ENCODE results near the gene SMTNL1. TPM values are rescaled to one million over a fixed set of nuclear protein-coding genes. Genes with fewer than 3 reads are reported as not detected.

The SMTNL1 gene
- total RNA-seq, 4 donors from 2014 or later = not detected

DNA sequence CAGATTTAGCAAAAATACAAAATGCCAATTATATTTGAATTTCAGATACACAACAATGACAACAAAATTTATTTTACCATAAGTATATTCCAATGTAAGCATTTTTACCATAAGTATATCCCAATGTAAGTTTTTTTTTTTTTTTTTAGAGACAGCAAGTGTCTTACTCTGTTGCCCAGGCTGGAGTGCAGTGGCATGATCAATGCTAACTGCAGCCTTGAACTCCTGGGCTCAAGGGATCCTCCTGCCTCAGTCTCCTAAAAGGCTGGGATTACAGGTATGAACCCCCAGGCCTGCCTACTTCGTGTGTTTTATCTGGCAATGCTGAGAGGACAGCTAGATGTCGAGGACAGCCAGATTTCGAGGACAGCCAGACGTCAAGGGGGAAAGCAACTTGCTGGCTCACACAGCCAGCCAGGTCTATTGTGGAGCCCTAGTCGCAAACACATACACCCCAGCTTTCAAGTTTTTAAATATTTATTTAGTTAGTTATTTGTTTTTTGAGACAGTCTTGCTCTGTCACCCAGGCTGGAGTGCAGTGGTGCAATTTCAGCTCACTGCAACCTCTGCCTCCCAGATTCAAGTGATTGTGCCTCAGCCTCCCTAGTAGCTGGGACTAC is 59.0 kb downstream of the SMTNL1 start:
- no peak overlapping the region for H3K4me3 ChIP-seq (ENCODE audit: low read depth, poor library complexity, severe bottlenecking)
- 82 to 84% methylated on average over 5 of the region's 5 CpGs for WGBS, 2 donors
- intact Hi-C loops (cut with DNase I; ENCODE audit: low total_unique reads) = no loop called here
- TF ChIP-seq, protein P1, sequence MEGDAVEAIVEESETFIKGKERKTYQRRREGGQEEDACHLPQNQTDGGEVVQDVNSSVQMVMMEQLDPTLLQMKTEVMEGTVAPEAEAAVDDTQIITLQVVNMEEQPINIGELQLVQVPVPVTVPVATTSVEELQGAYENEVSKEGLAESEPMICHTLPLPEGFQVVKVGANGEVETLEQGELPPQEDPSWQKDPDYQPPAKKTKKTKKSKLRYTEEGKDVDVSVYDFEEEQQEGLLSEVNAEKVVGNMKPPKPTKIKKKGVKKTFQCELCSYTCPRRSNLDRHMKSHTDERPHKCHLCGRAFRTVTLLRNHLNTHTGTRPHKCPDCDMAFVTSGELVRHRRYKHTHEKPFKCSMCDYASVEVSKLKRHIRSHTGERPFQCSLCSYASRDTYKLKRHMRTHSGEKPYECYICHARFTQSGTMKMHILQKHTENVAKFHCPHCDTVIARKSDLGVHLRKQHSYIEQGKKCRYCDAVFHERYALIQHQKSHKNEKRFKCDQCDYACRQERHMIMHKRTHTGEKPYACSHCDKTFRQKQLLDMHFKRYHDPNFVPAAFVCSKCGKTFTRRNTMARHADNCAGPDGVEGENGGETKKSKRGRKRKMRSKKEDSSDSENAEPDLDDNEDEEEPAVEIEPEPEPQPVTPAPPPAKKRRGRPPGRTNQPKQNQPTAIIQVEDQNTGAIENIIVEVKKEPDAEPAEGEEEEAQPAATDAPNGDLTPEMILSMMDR (IDR thresholded peaks at IDR 0.05) = no peak
- TF ChIP-seq POLR2A (IDR thresholded peaks at IDR 0.05) = no peak
- no peak for DNase-seq (ENCODE audit: low spot score in 2 of 2)

DNA sequence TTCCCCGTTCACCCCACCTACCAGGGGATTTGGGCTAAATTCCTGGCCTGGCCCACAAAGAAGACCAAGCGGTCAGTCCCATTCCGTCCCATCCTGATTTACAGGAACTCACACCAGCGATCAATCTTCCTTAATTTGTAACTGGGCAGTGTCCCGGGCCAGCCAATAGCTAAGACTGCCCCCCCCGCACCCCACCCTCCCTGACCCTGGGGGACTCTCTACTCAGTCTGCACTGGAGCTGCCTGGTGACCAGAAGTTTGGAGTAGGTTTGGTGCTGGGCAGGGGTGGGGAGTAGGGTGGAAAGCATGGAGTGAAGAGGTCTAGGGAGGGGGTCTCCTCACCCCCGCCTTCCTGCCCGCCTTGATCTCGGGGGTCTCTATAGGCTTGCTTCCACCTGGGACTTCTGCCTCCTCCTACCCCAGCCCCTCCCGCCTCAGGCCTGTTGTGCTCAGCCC is 60.1 kb downstream of the SMTNL1 start, which contains the start of gene SERPING1:
TSS of gene SERPING1 (plus strand) at position 225 of the 455 bp plus-strand sequence. CDS start 586 bp downstream, outside the sequence.
- TF ChIP-seq, protein P1 (IDR thresholded peaks at IDR 0.05) = no peak
- TF ChIP-seq POLR2A (IDR thresholded peaks at IDR 0.05) = no peak
- 18 to 20% methylated on average over 10 of the region's 10 CpGs for WGBS, 2 donors
- DNase-seq (ENCODE audit: low spot score in 2 of 2) = peak; percentile 74 to 94
- intact Hi-C loops (cut with DNase I; ENCODE audit: low total_unique reads) = no loop called here
- H3K4me3 ChIP-seq (ENCODE audit: low read depth, poor library complexity, severe bottlenecking) = peak within 1 kb of the TSS; percentile 30

DNA sequence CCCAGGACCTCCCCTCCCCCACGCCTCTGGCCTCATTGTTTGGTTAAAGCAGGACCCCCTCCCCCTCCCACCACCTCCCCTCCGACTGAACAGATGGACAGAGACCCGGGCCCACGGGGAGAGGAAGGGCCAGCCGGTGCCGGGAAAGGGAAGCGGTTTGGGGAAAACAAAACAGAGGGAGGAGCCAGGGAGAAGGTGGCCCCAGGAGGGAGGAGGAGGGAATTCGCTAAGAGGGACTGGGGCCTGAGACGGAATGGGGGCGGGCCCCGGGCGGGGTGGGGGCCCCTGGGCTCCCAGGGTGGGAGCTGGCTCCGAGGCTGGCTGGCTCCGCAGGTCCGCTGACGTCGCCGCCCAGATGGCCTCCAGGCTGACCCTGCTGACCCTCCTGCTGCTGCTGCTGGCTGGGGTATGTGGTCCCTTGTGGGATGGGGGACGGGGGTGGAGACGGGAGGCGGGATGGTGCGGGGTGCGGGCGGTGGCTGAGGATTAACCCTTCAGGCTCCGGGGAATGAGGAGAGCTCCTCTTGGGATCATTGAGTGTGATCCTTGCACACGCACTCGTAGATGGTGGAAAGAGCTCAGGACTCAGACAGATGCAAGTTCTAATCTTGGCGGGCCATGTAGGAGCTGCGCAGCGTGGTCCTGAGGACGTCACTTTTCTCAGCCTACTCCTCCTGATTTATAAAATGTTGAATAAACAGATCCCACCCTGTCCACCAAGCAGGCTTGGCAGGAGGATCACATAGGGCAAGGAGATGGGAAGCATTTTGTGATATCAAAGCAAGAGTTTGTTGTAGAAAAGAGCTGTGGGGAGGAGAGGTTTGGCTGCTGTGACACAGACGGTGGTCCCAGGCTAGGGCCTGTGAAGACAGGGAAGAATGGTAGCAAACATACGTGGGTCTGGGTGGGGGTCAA is 60.8 kb downstream of the SMTNL1 start:
- 3% methylated on average over 28 to 33 of the region's 33 CpGs for WGBS, 2 donors
- TF ChIP-seq, protein P1 (IDR thresholded peaks at IDR 0.05) = no peak
- TF ChIP-seq POLR2A (IDR thresholded peaks at IDR 0.05) = no peak
- peak; percentile 73 to 95 for DNase-seq (ENCODE audit: low spot score in 2 of 2)
- intact Hi-C loops (cut with DNase I; ENCODE audit: low total_unique reads) = no loop called here
- H3K4me3 ChIP-seq (ENCODE audit: low read depth, poor library complexity, severe bottlenecking) = peak overlapping the region; percentile 30

DNA sequence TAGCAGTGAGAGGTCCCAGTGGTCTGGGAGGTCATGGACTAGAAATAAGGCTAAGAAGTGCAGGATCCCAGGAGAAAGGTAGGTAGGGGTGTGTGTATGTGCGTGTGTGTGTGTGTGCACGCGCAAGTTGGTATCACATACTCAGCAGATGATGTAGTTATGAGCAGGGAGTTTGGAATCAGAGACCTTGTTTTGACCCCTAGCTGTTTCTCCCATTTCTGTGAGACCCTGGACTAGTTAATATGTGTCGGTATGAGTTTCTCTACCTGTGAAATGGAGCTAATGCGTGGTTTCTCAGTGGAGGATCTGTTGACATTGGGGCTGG is 61.4 kb downstream of the SMTNL1 start:
- TF ChIP-seq, protein P1 (IDR thresholded peaks at IDR 0.05) = no peak
- TF ChIP-seq POLR2A (IDR thresholded peaks at IDR 0.05) = no peak
- intact Hi-C loops (cut with DNase I; ENCODE audit: low total_unique reads) = no loop called here
- no peak for DNase-seq (ENCODE audit: low spot score in 2 of 2)
- WGBS, 2 donors = 49 to 53% methylated on average over 5 of the region's 5 CpGs
- H3K4me3 ChIP-seq (ENCODE audit: low read depth, poor library complexity, severe bottlenecking) = no peak overlapping the region

- intact Hi-C loops (cut with DNase I; ENCODE audit: low total_unique reads) = no loop called here
- TF ChIP-seq, protein P1 (IDR thresholded peaks at IDR 0.05) = no peak
- no peak for TF ChIP-seq POLR2A (IDR thresholded peaks at IDR 0.05)
- 35 to 48% methylated on average over 2 of the region's 2 CpGs for WGBS, 2 donors
- DNase-seq (ENCODE audit: low spot score in 2 of 2) = no peak
- H3K4me3 ChIP-seq (ENCODE audit: low read depth, poor library complexity, severe bottlenecking) = no peak overlapping the region
Measured at GRCh38 chr11:57599381-57599780, 62.0 kb downstream of the SMTNL1 start.

Other genes starting within 250 kb of the SMTNL1 start
- 100 to 1,000 TPM; 219 to 273 (median 230) TPM for gene TNKS1BP1, start 212.6 kb upstream of the SMTNL1 start, total RNA-seq
- 10 to 100 TPM; 66.1 to 76.1 (median 74.6) TPM for gene SSRP1, start 201.7 kb upstream of the SMTNL1 start, total RNA-seq
- not detected for gene P2RX3, start 199.2 kb upstream of the SMTNL1 start, total RNA-seq
- gene PRG3, start 156.4 kb upstream of the SMTNL1 start, total RNA-seq = not detected
- 1 to 10 TPM in 1 of 4 donors, under 1 TPM in 1, not detected in 2; 0.84 to 1.7 TPM for gene PRG2, start 146.9 kb upstream of the SMTNL1 start, total RNA-seq
- gene SLC43A3, start 110.5 kb upstream of the SMTNL1 start, total RNA-seq = 10 to 100 TPM; 12.4 to 66.4 (median 41.1) TPM
- 1 to 10 TPM in 3 of 4 donors, under 1 TPM in 1; 0.55 to 3.6 (median 2.3) TPM for gene RTN4RL2, start 77.1 kb upstream of the SMTNL1 start, total RNA-seq
- 10 to 100 TPM; 15.9 to 20.2 (median 18.3) TPM for gene SLC43A1, start 21.9 kb upstream of the SMTNL1 start, total RNA-seq
- gene TIMM10, start 6.8 kb upstream of the SMTNL1 start, total RNA-seq = 10 to 100 TPM; 24.3 to 53.2 (median 29.4) TPM
- 10 to 100 TPM; 14.5 to 31.0 (median 19.9) TPM for gene UBE2L6, start 30.1 kb downstream of the SMTNL1 start, total RNA-seq
- 100 to 1,000 TPM in 2 of 4 donors, 10 to 100 TPM in 2; 89.4 to 236 (median 103) TPM for gene SERPING1, start 60.1 kb downstream of the SMTNL1 start, total RNA-seq
- 1 to 10 TPM in 3 of 4 donors, under 1 TPM in 1; 0.91 to 4.3 (median 2.9) TPM for gene YPEL4, start 112.3 kb downstream of the SMTNL1 start, total RNA-seq
- 10 to 100 TPM; 14.0 to 29.2 (median 17.6) TPM for gene CLP1, start 120.2 kb downstream of the SMTNL1 start, total RNA-seq
- 10 to 100 TPM; 72.9 to 99.1 (median 84.5) TPM for gene ZDHHC5, start 130.5 kb downstream of the SMTNL1 start, total RNA-seq
- gene MED19, start 174.6 kb downstream of the SMTNL1 start, total RNA-seq = 10 to 100 TPM; 19.4 to 25.5 (median 23.0) TPM
- 10 to 100 TPM; 41.8 to 60.4 (median 45.4) TPM for gene TMX2, start 175.0 kb downstream of the SMTNL1 start, total RNA-seq
- gene SELENOH, start 203.9 kb downstream of the SMTNL1 start, total RNA-seq = 100 to 1,000 TPM; 113 to 133 (median 124) TPM
- not detected for gene BTBD18, start 214.2 kb downstream of the SMTNL1 start, total RNA-seq
- gene CTNND1, start 224.2 kb downstream of the SMTNL1 start, total RNA-seq = 100 to 1,000 TPM; 186 to 243 (median 197) TPM